ENCODE measurements around the gene UBAP1. TPM values are rescaled to one million over a fixed set of nuclear protein-coding genes. Genes with fewer than 3 reads are reported as not detected.
"Not testable (repeated sequence)": the region's sequence is repeated elsewhere in the genome, so short reads cannot be mapped to it uniquely, and the experiment has no call there.

UBAP1 gene
- total and polyA plus RNA-seq, 4 experiments from 2014 or later: 34.8 to 58.8 (median 46.9) TPM

DNA sequence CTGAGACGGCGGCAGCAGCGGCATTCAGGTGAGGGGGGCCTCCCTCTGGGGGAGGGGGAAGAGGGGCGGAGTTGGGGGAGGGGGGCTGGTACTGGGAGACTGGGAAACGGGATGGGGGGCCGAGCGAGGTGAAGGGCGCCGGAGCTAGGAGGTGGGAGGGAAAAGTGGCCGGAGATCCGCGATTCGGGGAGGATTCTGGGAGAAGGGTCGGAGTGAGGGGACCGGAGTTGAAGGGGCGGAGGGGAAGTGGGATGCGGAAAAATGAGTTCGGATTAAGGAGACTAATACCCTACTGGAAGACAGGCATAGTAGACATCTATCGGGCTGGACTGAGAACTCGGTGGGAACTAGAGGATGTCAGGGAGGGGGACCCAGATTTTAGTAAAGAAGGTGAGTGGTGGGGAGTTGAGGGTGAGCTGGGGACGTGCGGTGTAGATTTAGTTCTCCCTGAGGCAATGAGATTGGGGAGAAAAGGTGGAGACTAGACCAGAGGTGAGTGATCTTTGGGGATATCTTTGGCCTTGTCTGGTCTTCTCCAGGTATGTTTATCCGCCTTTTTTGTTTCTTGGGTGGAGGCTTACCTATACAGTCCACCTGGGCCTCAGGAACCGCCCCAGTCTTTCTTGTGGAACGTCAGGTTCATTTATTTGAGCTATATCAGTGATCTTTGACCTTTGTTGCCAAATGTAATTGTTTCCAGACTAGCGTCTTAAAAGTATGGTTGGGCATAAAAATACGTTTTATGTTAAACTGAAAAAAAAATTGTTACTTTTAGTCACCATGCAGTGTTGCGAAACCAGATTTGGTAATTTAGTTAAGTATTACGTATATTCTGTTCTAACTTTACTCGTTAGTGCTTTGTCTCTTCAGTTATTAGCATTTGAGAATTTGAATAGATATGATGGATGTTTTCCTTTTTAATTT is 632 bp downstream of the UBAP1 start:
- ChIA-PET POLR2A (ENCODE audit: partially characterized antibody) (interaction anchor here (0.8 to 2.2 kb wide), 15 partner anchors 9 to 889 kb away, joined by 3 to 22 read pairs (median 4); partner anchors contain the start of genes MYORG, NFX1 and SIGMAR1), CTCF (ENCODE audit: partially characterized antibody) (interaction anchor here (0.6 to 1.5 kb wide), 8 partner anchors 11 to 75 kb away, joined by 3 to 8 read pairs (median 3); no protein-coding TSS in a partner anchor)
- Mint-ChIP-seq H3K4me3 (peak overlapping the region; percentile 91 to 100 (median 99)), H3K27ac (peak overlapping the region; percentile 85 to 100 (median 100)), H3K9me3 (no peaks in the 10 kb centered on the region), H3K27me3 (no peaks in the 10 kb centered on the region), H3K36me3 (peaks cover 4 to 18% of the 10 kb centered on the region in 2 donors), H3K4me1 (peaks cover 15 to 31% (median 18%) of the 10 kb centered on the region in 4 donors)
- Histone ChIP-seq H3K27ac (ENCODE audit: low read depth, low read length) (peak overlapping the region; percentile 94), H3K36me3 (ENCODE audit: insufficient read depth, low read length) (no peaks in the 10 kb centered on the region), H3K9me3 (ENCODE audit: control insufficient read depth in 1 of 2, low read length in 2 of 2) (no peaks in the 10 kb centered on the region), H3K4me3 (ENCODE audit: low read length in 2 of 2) (peak overlapping the region; percentile 48 to 57), H3K4me1 (ENCODE audit: insufficient read depth, low read length) (peaks cover 18% of the 10 kb centered on the region), H3K27me3 (ENCODE audit: insufficient read depth, low read length) (no peaks in the 10 kb centered on the region)
- intact Hi-C loops (cut with micrococcal nuclease): loop anchor here (1.0 to 2.0 kb wide), 4 partner anchors 73 to 197 kb away; partner anchors contain the start of genes KIF24, MYORG, NUDT2 and UBAP2
- peak in 2 of 5 donors; percentile 23 to 24 for DNase-seq

DNA sequence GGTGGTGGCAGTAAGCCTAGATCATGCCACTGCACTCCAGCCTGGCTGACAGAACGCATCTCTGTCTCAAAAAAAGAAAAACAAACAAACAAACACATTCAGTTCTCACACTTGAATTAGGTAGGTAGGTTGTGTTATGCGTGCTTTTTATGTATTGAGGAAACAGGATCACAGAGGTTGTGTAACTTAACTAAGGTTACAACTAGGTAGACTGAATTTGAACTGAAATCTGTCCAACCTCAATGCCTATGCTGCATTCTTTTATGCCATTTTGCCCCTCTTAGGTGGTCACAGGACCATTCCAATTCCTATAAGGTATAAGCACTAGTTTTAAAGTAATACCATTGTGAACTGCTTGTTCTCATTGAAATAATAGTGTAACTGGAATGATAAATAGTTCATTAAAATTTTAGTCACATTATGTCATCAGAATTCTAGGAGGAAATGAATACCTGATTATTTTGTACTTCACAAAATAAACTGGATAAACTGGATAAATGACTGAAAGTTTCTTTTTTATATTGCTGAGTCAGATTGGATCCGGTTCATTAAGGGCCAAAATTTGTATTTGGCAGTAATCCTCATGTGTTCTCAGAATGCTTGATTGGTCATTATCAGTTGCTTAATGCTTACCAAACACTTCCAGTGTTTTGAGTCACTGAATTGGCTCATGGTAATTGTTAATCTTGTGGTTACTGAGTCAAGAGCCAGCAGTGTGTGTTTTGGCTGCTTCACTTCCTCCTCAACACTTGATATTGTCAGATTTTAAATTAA is 7.1 kb downstream of the UBAP1 start:
- H3K9me3 Mint-ChIP-seq: no peaks in the 10 kb centered on the region
- DNase-seq: peak in 3 of 5 donors; percentile 32 to 61 (median 34)
- H3K27me3 Mint-ChIP-seq: no peaks in the 10 kb centered on the region
- CTCF ChIA-PET (ENCODE audit: partially characterized antibody): no interaction called here
- H3K9me3 ChIP-seq (ENCODE audit: control insufficient read depth in 1 of 2, low read length in 2 of 2): no peaks in the 10 kb centered on the region
- no peaks in the 10 kb centered on the region for H3K27me3 ChIP-seq (ENCODE audit: insufficient read depth, low read length)
- H3K4me3 ChIP-seq (ENCODE audit: low read length in 2 of 2): no peak overlapping the region
- no peak overlapping the region for H3K27ac ChIP-seq (ENCODE audit: low read depth, low read length)
- H3K4me1 Mint-ChIP-seq: peaks cover 26 to 61% (median 39%) of the 10 kb centered on the region in 4 donors
- peak overlapping the region in 2 of 8 donors; percentile 64 to 66 for H3K4me3 Mint-ChIP-seq
- H3K36me3 ChIP-seq (ENCODE audit: insufficient read depth, low read length): no peaks in the 10 kb centered on the region
- H3K36me3 Mint-ChIP-seq: peaks cover 4 to 21% of the 10 kb centered on the region in 2 donors
- peaks cover 35% of the 10 kb centered on the region for H3K4me1 ChIP-seq (ENCODE audit: insufficient read depth, low read length)
- H3K27ac Mint-ChIP-seq: peak overlapping the region in 6 of 7 donors; percentile 35 to 81 (median 52)
- POLR2A ChIA-PET (ENCODE audit: partially characterized antibody): no interaction called here
- intact Hi-C loops (cut with micrococcal nuclease): no loop called here

DNA sequence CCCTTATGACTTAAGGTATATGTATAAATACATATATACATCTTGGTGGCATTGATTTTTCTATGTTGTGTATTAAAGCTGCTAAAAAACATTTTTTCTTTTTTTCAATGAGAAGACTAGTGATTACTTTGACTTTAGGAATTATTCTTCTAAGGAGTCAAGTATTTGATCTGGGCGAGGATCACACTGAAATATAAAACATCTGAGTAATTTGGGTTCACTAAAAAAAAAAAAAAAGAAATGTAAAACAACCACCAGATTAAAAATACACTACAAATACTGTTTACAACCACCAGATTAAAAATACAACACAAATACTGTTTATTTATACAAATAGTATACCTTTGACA is 9.0 kb downstream of the UBAP1 start:
- H3K4me3 Mint-ChIP-seq: peak overlapping the region in 2 of 8 donors; percentile 0 to 55

DNA sequence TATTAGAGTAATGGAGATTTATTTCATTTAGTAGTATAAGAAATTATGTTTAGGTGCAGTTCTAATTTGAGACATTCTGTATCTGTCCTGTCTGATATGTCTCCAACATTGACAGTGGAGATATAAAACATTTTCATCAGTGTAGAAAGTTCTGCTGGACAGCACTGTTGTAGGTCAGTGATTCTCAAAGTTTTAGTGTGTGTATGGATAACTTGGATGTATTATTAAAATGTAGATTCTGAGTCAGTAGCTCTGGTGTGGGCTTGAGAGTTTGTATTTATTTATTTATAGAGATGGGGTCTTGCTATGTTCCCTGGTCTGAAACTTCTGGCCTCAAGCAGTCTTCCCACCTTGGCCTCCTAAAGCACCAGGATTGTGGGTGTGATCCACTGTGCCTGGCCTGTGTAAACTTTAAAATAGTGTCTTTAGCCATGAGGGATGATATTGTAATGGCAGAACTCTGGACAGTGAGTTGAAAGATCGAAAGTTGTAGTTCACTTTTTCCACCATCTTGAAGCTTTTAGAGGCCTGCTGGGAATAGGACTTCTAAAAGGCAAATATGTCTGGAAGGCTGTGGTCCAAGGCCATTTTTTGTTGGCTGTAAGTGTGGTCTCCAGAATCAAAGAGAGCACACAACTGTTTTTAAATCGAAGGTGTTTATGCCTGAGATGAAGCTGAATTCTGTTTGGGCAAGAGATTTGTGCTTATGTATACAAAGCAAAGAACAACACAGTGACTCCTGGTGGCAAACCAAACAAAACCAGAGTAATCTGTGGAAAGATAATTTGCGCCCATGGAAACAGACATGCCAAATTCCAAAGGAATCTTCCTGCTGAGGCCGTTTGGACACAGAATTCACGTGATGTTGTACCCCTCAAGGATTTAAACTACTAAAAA is 12.4 kb downstream of the UBAP1 start:
- H3K27me3 ChIP-seq (ENCODE audit: insufficient read depth, low read length): no peaks in the 10 kb centered on the region
- peaks cover 56% of the 10 kb centered on the region for H3K4me1 ChIP-seq (ENCODE audit: insufficient read depth, low read length)
- ChIA-PET CTCF (ENCODE audit: partially characterized antibody) (interaction anchor here (4.0 kb wide), 1 partner anchor 61 kb away, joined by 14 read pairs; no protein-coding TSS in a partner anchor), POLR2A (ENCODE audit: partially characterized antibody) (interaction anchor here (3.8 kb wide), 1 partner anchor 12 kb away, joined by 22 read pairs; the partner anchor contains the start of gene UBAP1)
- H3K27ac ChIP-seq (ENCODE audit: low read depth, low read length): no peak overlapping the region
- Mint-ChIP-seq H3K9me3 (no peaks in the 10 kb centered on the region), H3K4me1 (peaks cover 41 to 74% (median 61%) of the 10 kb centered on the region in 4 donors), H3K27ac (peak overlapping the region; percentile 46 to 87 (median 66)), H3K27me3 (no peaks in the 10 kb centered on the region), H3K36me3 (peaks cover 11 to 18% of the 10 kb centered on the region in 2 donors), H3K4me3 (peak overlapping the region in 3 of 8 donors; percentile 25 to 35 (median 27))
- intact Hi-C loops (cut with micrococcal nuclease): no loop called here
- no peaks in the 10 kb centered on the region for H3K36me3 ChIP-seq (ENCODE audit: insufficient read depth, low read length)
- H3K9me3 ChIP-seq (ENCODE audit: control insufficient read depth in 1 of 2, low read length in 2 of 2): no peaks in the 10 kb centered on the region
- DNase-seq: no peak
- H3K4me3 ChIP-seq (ENCODE audit: low read length in 2 of 2): no peak overlapping the region

More for the DNA sequence above, 9.0 kb downstream of the UBAP1 start:
- Mint-ChIP-seq H3K9me3 (no peaks in the 10 kb centered on the region), H3K4me1 (peaks cover 36 to 73% (median 54%) of the 10 kb centered on the region in 4 donors), H3K27me3 (no peaks in the 10 kb centered on the region), H3K27ac (peak overlapping the region in 2 of 7 donors; percentile 19 to 72), H3K36me3 (peaks cover 4 to 19% of the 10 kb centered on the region in 2 donors)
- POLR2A ChIA-PET (ENCODE audit: partially characterized antibody): interaction anchor here (0.6 kb wide), 1 partner anchor 196 kb away, joined by 3 read pairs; no protein-coding TSS in a partner anchor
- Histone ChIP-seq H3K4me1 (ENCODE audit: insufficient read depth, low read length) (peaks cover 53% of the 10 kb centered on the region), H3K9me3 (ENCODE audit: control insufficient read depth in 1 of 2, low read length in 2 of 2) (no peaks in the 10 kb centered on the region), H3K27me3 (ENCODE audit: insufficient read depth, low read length) (no peaks in the 10 kb centered on the region), H3K4me3 (ENCODE audit: low read length in 2 of 2) (no peak overlapping the region), H3K36me3 (ENCODE audit: insufficient read depth, low read length) (no peaks in the 10 kb centered on the region), H3K27ac (ENCODE audit: low read depth, low read length) (no peak overlapping the region)
- CTCF ChIA-PET (ENCODE audit: partially characterized antibody): no interaction called here
- DNase-seq: no peak
- intact Hi-C loops (cut with micrococcal nuclease): no loop called here

DNA sequence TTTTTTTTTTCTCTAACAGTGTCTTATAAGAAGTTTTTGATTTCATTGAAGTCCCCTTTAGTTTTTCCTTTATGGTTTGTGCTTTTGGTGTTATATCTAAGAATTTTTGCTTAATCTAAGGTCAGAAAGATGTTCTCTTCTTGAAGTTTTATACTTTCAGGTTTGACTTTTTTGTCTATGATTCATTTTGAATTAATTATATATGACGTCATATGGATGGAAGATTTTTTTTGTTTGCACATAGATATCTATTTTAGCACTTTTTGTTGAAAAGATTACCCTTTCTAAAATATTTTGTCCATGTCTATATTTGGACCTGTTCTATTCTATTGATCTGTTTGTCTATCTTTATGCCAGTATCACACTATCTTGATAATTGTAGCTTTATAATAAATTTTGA is 16.3 kb downstream of the UBAP1 start:
- no peak for DNase-seq
- H3K4me3 ChIP-seq (ENCODE audit: low read length in 2 of 2): no peak overlapping the region
- H3K4me1 Mint-ChIP-seq: peaks cover 42 to 68% (median 57%) of the 10 kb centered on the region in 4 donors
- no peaks in the 10 kb centered on the region for H3K9me3 ChIP-seq (ENCODE audit: control insufficient read depth in 1 of 2, low read length in 2 of 2)
- ChIA-PET CTCF (ENCODE audit: partially characterized antibody) (interaction anchor here (0.7 kb wide), 1 partner anchor 141 kb away, joined by 3 read pairs; no protein-coding TSS in a partner anchor), POLR2A (ENCODE audit: partially characterized antibody) (interaction anchor here (0.6 kb wide), 1 partner anchor 167 kb away, joined by 3 read pairs; no protein-coding TSS in a partner anchor)
- intact Hi-C loops (cut with micrococcal nuclease): no loop called here
- peaks cover 3% of the 10 kb centered on the region for H3K36me3 ChIP-seq (ENCODE audit: insufficient read depth, low read length)
- H3K27me3 ChIP-seq (ENCODE audit: insufficient read depth, low read length): no peaks in the 10 kb centered on the region
- H3K27ac ChIP-seq (ENCODE audit: low read depth, low read length): no peak overlapping the region
- H3K9me3 Mint-ChIP-seq: no peaks in the 10 kb centered on the region
- H3K27me3 Mint-ChIP-seq: no peaks in the 10 kb centered on the region
- H3K4me1 ChIP-seq (ENCODE audit: insufficient read depth, low read length): peaks cover 52% of the 10 kb centered on the region
- H3K4me3 Mint-ChIP-seq: peak overlapping the region in 3 of 8 donors; percentile 42 to 53 (median 47)
- peak overlapping the region; percentile 45 to 88 (median 76) for H3K27ac Mint-ChIP-seq
- H3K36me3 Mint-ChIP-seq: peaks cover 29 to 33% of the 10 kb centered on the region in 2 donors

DNA sequence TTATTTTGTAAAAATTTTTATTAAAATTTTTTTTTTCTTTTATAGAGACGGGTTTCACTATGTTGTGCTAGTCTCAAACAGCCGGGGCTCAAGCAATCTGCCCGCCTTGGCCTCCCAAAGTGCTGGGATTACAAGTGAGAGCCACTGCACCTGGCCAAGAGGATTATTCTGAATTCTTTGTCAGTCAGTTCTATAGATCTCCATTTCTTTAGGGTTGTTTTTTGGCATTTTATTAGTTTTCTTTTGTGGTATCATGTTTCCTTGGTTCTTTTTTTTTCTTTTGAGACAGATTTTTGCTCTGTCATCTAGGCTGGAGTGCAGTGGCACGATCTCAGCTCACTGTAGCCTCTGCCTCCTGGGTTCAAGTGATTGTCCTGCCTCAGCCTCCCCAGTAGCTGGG is 18.4 kb downstream of the UBAP1 start:
- H3K4me3 ChIP-seq (ENCODE audit: low read length in 2 of 2); H3K9me3 ChIP-seq (ENCODE audit: control insufficient read depth in 1 of 2, low read length in 2 of 2); H3K27ac ChIP-seq (ENCODE audit: low read depth, low read length); CTCF ChIA-PET (ENCODE audit: partially characterized antibody); POLR2A ChIA-PET (ENCODE audit: partially characterized antibody); H3K9me3 Mint-ChIP-seq; DNase-seq; H3K27me3 ChIP-seq (ENCODE audit: insufficient read depth, low read length); intact Hi-C loops (cut with micrococcal nuclease); H3K36me3 ChIP-seq (ENCODE audit: insufficient read depth, low read length); H3K27me3 Mint-ChIP-seq: not testable (repeated sequence)
- peak overlapping the region in 1 of 8 donors; percentile 12 for H3K4me3 Mint-ChIP-seq
- H3K27ac Mint-ChIP-seq: peak overlapping the region in 2 of 7 donors; percentile 48 to 50
- H3K36me3 Mint-ChIP-seq: peaks cover 34 to 44% of the 10 kb centered on the region in 2 donors
- H3K4me1 ChIP-seq (ENCODE audit: insufficient read depth, low read length): peaks cover 41% of the 10 kb centered on the region
- peaks cover 36 to 65% (median 54%) of the 10 kb centered on the region in 4 donors for H3K4me1 Mint-ChIP-seq

Measured in CD4-positive, alpha-beta memory T cell (primary cell).